MM.1S (cell line): ENCODE measurements around the gene ICA1L.

Experiments
- DNase-seq: peaks from one replicate; pipeline ENCODE4 v3.0.0-alpha.2; 2015
- H2AFZ ChIP-seq: fragments of 300-600 bp; sonication (generic); 2 replicates; pipeline ENCODE4 v1.6.0; 2016; ENCODE audit warnings: antibody characterized with exemption, low read length
- H3F3A ChIP-seq: fragments of 300-600 bp; sonication (generic); 2 replicates; pipeline ENCODE4 v1.6.1; 2016; ENCODE audit warnings: mild to moderate bottlenecking, antibody characterized with exemption, low read length, moderate library complexity, mixed read lengths; ENCODE audit not compliant: insufficient read depth
- H3K27ac ChIP-seq: fragments of 300-600 bp; sonication (generic); 2 replicates; pipeline ENCODE4 v1.5.1; 2016; ENCODE audit warnings: mild to moderate bottlenecking, low read length
- H3K27me3 ChIP-seq: fragments of 300-600 bp; sonication (generic); replicated peaks from 2 replicates; pipeline ENCODE4 v1.6.0; 2016; ENCODE audit warnings: low read length; ENCODE audit not compliant: insufficient read depth
- H3K36me3 ChIP-seq: fragments of 300-600 bp; sonication (generic); replicated peaks from 2 replicates; pipeline ENCODE4 v1.6.1; 2016; ENCODE audit warnings: mild to moderate bottlenecking, low read length, mixed read lengths; ENCODE audit not compliant: insufficient read depth
- H3K4me1 ChIP-seq: fragments of 300-600 bp; sonication (generic); 2 replicates; pipeline ENCODE4 v1.6.1; 2016; ENCODE audit warnings: low read length, mixed read lengths
- H3K4me2 ChIP-seq: fragments of 300-600 bp; sonication (generic); 2 replicates; pipeline ENCODE4 v1.6.0; 2016; ENCODE audit warnings: low read depth, low read length
- H3K4me3 ChIP-seq: fragments of 300-600 bp; sonication (generic); 2 replicates; pipeline ENCODE4 v1.5.1; 2016; ENCODE audit warnings: low read length, mixed read lengths
- H3K79me2 ChIP-seq: fragments of 300-600 bp; sonication (generic); 2 replicates; pipeline ENCODE4 v1.6.1; 2016; ENCODE audit warnings: mixed run types, low read length, mixed read lengths
- H3K9ac ChIP-seq: fragments of 300-600 bp; sonication (generic); 2 replicates; pipeline ENCODE4 v1.6.1; 2016; ENCODE audit warnings: low read length, mixed read lengths
- H3K9me2 ChIP-seq: fragments of 300-600 bp; sonication (generic); replicated peaks from 2 replicates; pipeline ENCODE4 v1.6.1; 2016; ENCODE audit warnings: mild to moderate bottlenecking, low read length, mixed read lengths; ENCODE audit not compliant: insufficient read depth
- H3K9me3 ChIP-seq: fragments of 300-600 bp; sonication (generic); replicated peaks from 2 replicates; pipeline ENCODE4 v1.6.1; 2016; ENCODE audit warnings: mild to moderate bottlenecking, low read length, mixed read lengths; ENCODE audit not compliant: insufficient read depth
- H4K20me1 ChIP-seq: fragments of 300-600 bp; sonication (generic); 2 replicates; pipeline ENCODE4 v1.6.1; 2016; ENCODE audit warnings: mild to moderate bottlenecking, low read length, moderate library complexity, mixed read lengths; ENCODE audit not compliant: insufficient read depth
- EZH2 ChIP-seq: fragments of 300-600 bp; sonication (generic); optimal IDR thresholded peaks from 2 replicates; pipeline ENCODE3; 2017; ENCODE audit warnings: low read depth, mild to moderate bottlenecking, antibody characterized with exemption, low read length, mixed read lengths
- EZH2phosphoT487 ChIP-seq: fragments of 300-600 bp; sonication (generic); IDR thresholded peaks from 2 replicates; pipeline ENCODE4 v1.6.1; 2018; ENCODE audit warnings: antibody characterized with exemption, low read length
- TF ChIP-seq, protein P1 (sequence below): fragments of 300-600 bp; sonication (generic); IDR thresholded peaks from 2 replicates; pipeline ENCODE4 v1.5.1; 2016; ENCODE audit warnings: antibody characterized with exemption, low read length, mixed read lengths

Gene ICA1L

DNA sequence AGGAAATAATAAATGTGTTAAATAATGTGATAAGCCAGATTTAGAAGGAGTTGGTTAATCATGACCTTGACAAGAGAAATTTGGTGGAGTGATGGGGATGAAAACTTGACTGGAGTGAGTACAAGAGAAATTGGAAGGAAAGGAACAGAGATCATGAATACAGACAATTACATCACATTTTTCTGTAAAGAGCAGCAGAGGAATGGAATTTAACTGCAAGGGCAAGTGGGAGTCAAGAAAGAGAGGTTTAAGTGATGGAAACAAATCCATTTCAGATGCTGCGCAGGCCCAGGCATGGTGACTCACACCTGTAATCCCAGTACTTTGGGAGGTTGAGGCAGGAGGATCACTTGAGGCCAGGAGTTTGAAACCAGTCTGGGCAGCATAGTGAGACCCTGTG lies 46.7 kb downstream of the ICA1L start:
- no peaks in the 10 kb centered on the region for H3K9me3 ChIP-seq
- TF ChIP-seq EZH2phosphoT487 (no peak), EZH2 (no peak)
- TF ChIP-seq, protein P1, sequence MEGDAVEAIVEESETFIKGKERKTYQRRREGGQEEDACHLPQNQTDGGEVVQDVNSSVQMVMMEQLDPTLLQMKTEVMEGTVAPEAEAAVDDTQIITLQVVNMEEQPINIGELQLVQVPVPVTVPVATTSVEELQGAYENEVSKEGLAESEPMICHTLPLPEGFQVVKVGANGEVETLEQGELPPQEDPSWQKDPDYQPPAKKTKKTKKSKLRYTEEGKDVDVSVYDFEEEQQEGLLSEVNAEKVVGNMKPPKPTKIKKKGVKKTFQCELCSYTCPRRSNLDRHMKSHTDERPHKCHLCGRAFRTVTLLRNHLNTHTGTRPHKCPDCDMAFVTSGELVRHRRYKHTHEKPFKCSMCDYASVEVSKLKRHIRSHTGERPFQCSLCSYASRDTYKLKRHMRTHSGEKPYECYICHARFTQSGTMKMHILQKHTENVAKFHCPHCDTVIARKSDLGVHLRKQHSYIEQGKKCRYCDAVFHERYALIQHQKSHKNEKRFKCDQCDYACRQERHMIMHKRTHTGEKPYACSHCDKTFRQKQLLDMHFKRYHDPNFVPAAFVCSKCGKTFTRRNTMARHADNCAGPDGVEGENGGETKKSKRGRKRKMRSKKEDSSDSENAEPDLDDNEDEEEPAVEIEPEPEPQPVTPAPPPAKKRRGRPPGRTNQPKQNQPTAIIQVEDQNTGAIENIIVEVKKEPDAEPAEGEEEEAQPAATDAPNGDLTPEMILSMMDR, result no peak

GRCh38 chr2:202822411-202822810 lies 49.2 kb downstream of the ICA1L start:
- H3F3A ChIP-seq, result no peaks in the 10 kb centered on the region
- no peak overlapping the region for H3K4me2 ChIP-seq
- no peaks in the 10 kb centered on the region for H3K27me3 ChIP-seq
- H3K9ac ChIP-seq, result no peak overlapping the region
- H4K20me1 ChIP-seq, result no peaks in the 10 kb centered on the region
- TF ChIP-seq EZH2phosphoT487, result no peak
- TF ChIP-seq, protein P1, result no peak
- TF ChIP-seq EZH2, result no peak
- peak; percentile 7 for DNase-seq
- H3K9me3 ChIP-seq, result no peaks in the 10 kb centered on the region
- no peak overlapping the region for H2AFZ ChIP-seq
- H3K27ac ChIP-seq, result no peak overlapping the region
- no peaks in the 10 kb centered on the region for H3K79me2 ChIP-seq
- no peaks in the 10 kb centered on the region for H3K9me2 ChIP-seq
- no peak overlapping the region for H3K4me3 ChIP-seq
- H3K36me3 ChIP-seq, result no peaks in the 10 kb centered on the region
- 0 out of 2 replicates have a peak, but pooled peaks cover 4% of the 10 kb centered on the region for H3K4me1 ChIP-seq

More for the DNA sequence above, 46.7 kb downstream of the ICA1L start:
- Histone ChIP-seq H3K9ac (no peak overlapping the region), H3K9me2 (no peaks in the 10 kb centered on the region), H3K27ac (no peak overlapping the region), H3K36me3 (no peaks in the 10 kb centered on the region), H3F3A (no peaks in the 10 kb centered on the region), H3K79me2 (no peaks in the 10 kb centered on the region), H4K20me1 (no peaks in the 10 kb centered on the region), H3K4me2 (no peak overlapping the region), H2AFZ (no peak overlapping the region), H3K4me3 (no peak overlapping the region), H3K27me3 (no peaks in the 10 kb centered on the region), H3K4me1 (0 out of 2 replicates have a peak, but pooled peaks cover 4% of the 10 kb centered on the region)
- DNase-seq, result no peak

- H3K27ac ChIP-seq, result no peak overlapping the region
- TF ChIP-seq EZH2 (no peak), EZH2phosphoT487 (no peak)
- TF ChIP-seq, protein P1, result no peak
- no peaks in the 10 kb centered on the region for H3K9me2 ChIP-seq
- H3K4me1 ChIP-seq, result 0 out of 2 replicates have a peak, but pooled peaks cover 4% of the 10 kb centered on the region
- no peak overlapping the region for H3K4me2 ChIP-seq
- H3K4me3 ChIP-seq, result no peak overlapping the region
- no peak overlapping the region for H3K9ac ChIP-seq
- no peaks in the 10 kb centered on the region for H3K9me3 ChIP-seq
- no peak overlapping the region for H2AFZ ChIP-seq
- no peaks in the 10 kb centered on the region for H3K36me3 ChIP-seq
- H3K79me2 ChIP-seq, result no peaks in the 10 kb centered on the region
- no peaks in the 10 kb centered on the region for H3K27me3 ChIP-seq
- no peak for DNase-seq
- no peaks in the 10 kb centered on the region for H3F3A ChIP-seq
- no peaks in the 10 kb centered on the region for H4K20me1 ChIP-seq
Observed at GRCh38 chr2:202821206-202822160, 50.1 kb downstream of the ICA1L start.
